Measurements from ENCODE around the gene GMPPA.

- no peak for TF ChIP-seq CTCF (conservative IDR thresholded peaks at IDR 0.05 in 1 of 2, IDR thresholded peaks at IDR 0.05 in 1 of 2; ENCODE audit: low read depth in 1 of 2, low read length in 2 of 2)
- no peak for TF ChIP-seq EZH2 (IDR thresholded peaks at IDR 0.05; ENCODE audit: low read length, missing control alignments)
These were observed 28.3 kb upstream of the GMPPA start for GRCh38 chr2:219470429-219470828.

Measured in fibroblast of lung (primary cell).